GM23338 (cell line): ENCODE measurements around the gene ZNF865. TPM values are rescaled to one million over a fixed set of nuclear protein-coding genes. Genes with fewer than 3 reads are reported as not detected.

Experiments
- ATAC-seq: fragments of 200-7000 bp; cut with Tn5 transposase; 3 replicates; pipeline ENCODE4 v1.9.1; 2020
- DNase-seq: peaks from one replicate; pipeline ENCODE4 v3.0.0-alpha.2; 2015; ENCODE audit warnings: low spot score
- H2AFZ ChIP-seq: fragments of 200-600 bp; sonication (generic); 2 replicates; pipeline ENCODE4 v1.8.0; 2016; ENCODE audit warnings: antibody characterized with exemption, mild to moderate bottlenecking, moderate library complexity
- H3F3A ChIP-seq: fragments of 200-600 bp; sonication (generic); replicated peaks from 2 replicates; pipeline ENCODE4 v1.8.0; 2017; ENCODE audit warnings: antibody characterized with exemption, mixed run types, low read depth
- H3K27ac ChIP-seq: fragments of 200-600 bp; sonication (generic); 2 replicates; pipeline ENCODE4 v1.6.1; 2016; ENCODE audit warnings: low read depth
- H3K27me3 ChIP-seq: fragments of 200-600 bp; sonication (generic); 2 replicates; pipeline ENCODE4 v1.8.0; 2016; ENCODE audit warnings: mild to moderate bottlenecking, mixed run types, moderate library complexity; ENCODE audit not compliant: insufficient read depth
- H3K36me3 ChIP-seq: fragments of 200-600 bp; sonication (generic); 2 replicates; pipeline ENCODE4 v1.8.0; 2016; ENCODE audit warnings: mild to moderate bottlenecking; ENCODE audit not compliant: insufficient read depth
- H3K4me1 ChIP-seq: fragments of 200-600 bp; sonication (generic); 2 replicates; pipeline ENCODE4 v1.8.0; 2016; ENCODE audit warnings: mild to moderate bottlenecking, moderate library complexity; ENCODE audit not compliant: insufficient read depth
- H3K4me2 ChIP-seq: fragments of 200-600 bp; sonication (generic); 2 replicates; pipeline ENCODE4 v1.7.1; 2017; ENCODE audit warnings: mixed run types
- H3K4me3 ChIP-seq: fragments of 200-600 bp; sonication (generic); 2 replicates; pipeline ENCODE4 v1.6.1; 2016; ENCODE audit warnings: mixed run types
- H3K79me2 ChIP-seq: fragments of 200-600 bp; sonication (generic); replicated peaks from 2 replicates; pipeline ENCODE4 v1.8.0; 2017; ENCODE audit warnings: mild to moderate bottlenecking; ENCODE audit not compliant: insufficient read depth
- H3K9me2 ChIP-seq: fragments of 200-600 bp; sonication (generic); 2 replicates; pipeline ENCODE4 v1.8.0; 2017; ENCODE audit not compliant: insufficient read depth
- H4K20me1 ChIP-seq: fragments of 200-600 bp; sonication (generic); replicated peaks from 2 replicates; pipeline ENCODE4 v1.8.0; 2017; ENCODE audit warnings: mild to moderate bottlenecking; ENCODE audit not compliant: insufficient read depth
- H3K27ac Mint-ChIP-seq: 2 replicates; pipeline ENCODE4 v1.8.0; 2020; ENCODE audit warnings: inconsistent platforms, mild to moderate bottlenecking, moderate library complexity, mixed read lengths
- H3K27me3 Mint-ChIP-seq: 3 replicates; pipeline ENCODE4 v1.8.0; 2022; ENCODE audit warnings: low read depth, mild to moderate bottlenecking, moderate library complexity, mixed read lengths, inconsistent platforms; ENCODE audit not compliant: insufficient read depth, poor library complexity
- H3K36me3 Mint-ChIP-seq: 3 replicates; pipeline ENCODE4 v1.8.0; 2021; ENCODE audit warnings: low read depth, mild to moderate bottlenecking, inconsistent platforms, moderate library complexity, mixed read lengths
- H3K4me1 Mint-ChIP-seq: 3 replicates; pipeline ENCODE4 v1.8.0; 2020; ENCODE audit warnings: mild to moderate bottlenecking, inconsistent platforms, mixed read lengths
- H3K4me3 Mint-ChIP-seq: 3 replicates; pipeline ENCODE4 v1.8.0; 2021; ENCODE audit warnings: moderate library complexity, mild to moderate bottlenecking, inconsistent platforms, mixed read lengths
- H3K9me3 Mint-ChIP-seq: 3 replicates; pipeline ENCODE4 v1.8.0; 2020; ENCODE audit warnings: moderate library complexity, mild to moderate bottlenecking, inconsistent platforms, mixed read lengths
- CREB1 ChIP-seq: fragments of 250-450 bp; sonication (Bioruptor Pico); IDR thresholded peaks from 2 replicates; pipeline ENCODE4 v1.5.0; 2020; ENCODE audit warnings: low read depth, mild to moderate bottlenecking, moderate library complexity
- CTCF ChIP-seq, 2 experiments: fragments of 200-600 bp in 1 of 2; sonication (generic) in 1 of 2; conservative IDR thresholded peaks; 2 replicates each; pipeline versions ENCODE4 v1.5.1 to v1.6.1; 2016 to 2017; ENCODE audit warnings: antibody characterized with exemption in 2 of 2, low read depth in 2 of 2, mild to moderate bottlenecking in 2 of 2, moderate library complexity in 1 of 2
- ETS1 ChIP-seq: IDR thresholded peaks from 2 replicates; pipeline ENCODE4 v1.6.1; 2016; ENCODE audit warnings: antibody characterized with exemption
- EZH2 ChIP-seq: fragments of 200-600 bp; sonication (generic); IDR thresholded peaks from one replicate; pipeline ENCODE4 v1.8.0; 2017; ENCODE audit warnings: antibody characterized with exemption, mild to moderate bottlenecking, low read depth; ENCODE audit not compliant: unreplicated experiment
- EZH2phosphoT487 ChIP-seq: fragments of 200-600 bp; sonication (generic); IDR thresholded peaks from one replicate; pipeline ENCODE4 v1.8.1; 2018; ENCODE audit warnings: antibody characterized with exemption; ENCODE audit not compliant: unreplicated experiment
- JUNB ChIP-seq: IDR thresholded peaks from one replicate; pipeline ENCODE4 v1.6.1; 2016; ENCODE audit warnings: antibody characterized with exemption; ENCODE audit not compliant: unreplicated experiment
- NANOG ChIP-seq: IDR thresholded peaks from 2 replicates; pipeline ENCODE4 v1.6.1; 2016; ENCODE audit warnings: antibody characterized with exemption, borderline replicate concordance
- POLR2AphosphoS5 ChIP-seq: IDR thresholded peaks from 2 replicates; pipeline ENCODE4 v1.6.1; 2016; ENCODE audit warnings: antibody characterized with exemption, low read depth
- REST ChIP-seq: IDR thresholded peaks from one replicate; pipeline ENCODE4 v1.6.1; 2018; ENCODE audit warnings: antibody characterized with exemption; ENCODE audit not compliant: unreplicated experiment
- STAT1 ChIP-seq: IDR thresholded peaks from one replicate; pipeline ENCODE4 v1.6.1; 2016; ENCODE audit warnings: antibody characterized with exemption; ENCODE audit not compliant: unreplicated experiment
- ZNF114 ChIP-seq: fragments of 250-450 bp; sonication (Bioruptor Pico); IDR thresholded peaks from 2 replicates; pipeline ENCODE4 v1.5.0; 2020; ENCODE audit warnings: mild to moderate bottlenecking, moderate library complexity
- ZNF331 ChIP-seq: fragments of 250-450 bp; sonication (Bioruptor Pico); IDR thresholded peaks from 2 replicates; pipeline ENCODE4 v1.5.0; 2020; ENCODE audit warnings: low read depth, mild to moderate bottlenecking, moderate library complexity
- ZNF462 ChIP-seq: fragments of 250-450 bp; sonication (Bioruptor Pico); IDR thresholded peaks from 2 replicates; pipeline ENCODE4 v1.5.0; 2020; ENCODE audit warnings: mild to moderate bottlenecking, moderate library complexity
- polyA plus RNA-seq: library from polyadenylated mRNA; unstranded; fragments of >200 nt; fragmentation: Nextera tagmentation; extraction: Ambion mirVana; gene quantifications from 2 replicates; pipeline ENCODE4 v1.2.1, GENCODE V29; 2016
- total RNA-seq: library from RNA; depleted of rRNA; stranded (reverse); fragments of >200 nt; shearing (Covaris generic); gene quantifications from 2 replicates; pipeline ENCODE4 v1.2.3, GENCODE V29; 2014

ZNF865 gene
- total and polyA plus RNA-seq, 2 experiments from 2014 or later: 2.2 to 12.1 TPM

GRCh38 chr19:55588738-55589137 is 16.7 kb upstream of the ZNF865 start:
- DNase-seq (no peak), ATAC-seq (no peak)
- Histone ChIP-seq H2AFZ (no peak overlapping the region), H3K4me3 (no peak overlapping the region), H3K27ac (no peak overlapping the region), H3K4me2 (no peak overlapping the region), H3K4me1 (peaks cover 25% of the 10 kb centered on the region), H4K20me1 (no peaks in the 10 kb centered on the region), H3K27me3 (peaks cover 40% of the 10 kb centered on the region), H3K79me2 (no peaks in the 10 kb centered on the region), H3F3A (peaks cover 24% of the 10 kb centered on the region), H3K9me2 (no peaks in the 10 kb centered on the region), H3K36me3 (no peaks in the 10 kb centered on the region)
- no peaks in the 10 kb centered on the region; the same call in 1 of the 3 replicates for H3K9me3 Mint-ChIP-seq
- H3K4me3 Mint-ChIP-seq: no peak overlapping the region; the same call in 2 of the 3 replicates
- peaks cover 40% of the 10 kb centered on the region for H3K4me1 Mint-ChIP-seq
- no peak overlapping the region for H3K27ac Mint-ChIP-seq
- H3K36me3 Mint-ChIP-seq: peaks cover 11% of the 10 kb centered on the region; the same call in 2 of the 3 replicates
- TF ChIP-seq ZNF462 (no peak), STAT1 (no peak), EZH2 (no peak), CREB1 (CRISPR knock-in tag) (no peak), POLR2AphosphoS5 (no peak), NANOG (no peak), ETS1 (no peak), EZH2phosphoT487 (no peak), REST (no peak), JUNB (no peak), ZNF331 (CRISPR knock-in tag) (no peak), CTCF (conservative IDR thresholded peaks at IDR 0.05; ENCODE audit: low read depth in 2 of 2) (no peak), ZNF114 (CRISPR knock-in tag) (no peak)
- H3K27me3 Mint-ChIP-seq: peaks cover 27% of the 10 kb centered on the region
